ENCODE measurements around the gene CLTC.

The CLTC gene

GRCh38 chr17:59607061-59607460 is 12.6 kb upstream of the CLTC start:
- Histone ChIP-seq H3K27me3 (ENCODE audit: insufficient read depth, low read length, poor library complexity) (no peaks in the 10 kb centered on the region), H2BK5ac (ENCODE audit: low read length) (no peak overlapping the region), H3K4ac (ENCODE audit: low read depth, low read length) (no peak overlapping the region), H3K79me2 (ENCODE audit: control insufficient read depth, insufficient read depth, low read length) (no peaks in the 10 kb centered on the region), H4K8ac (ENCODE audit: low read depth, low read length) (no peak overlapping the region), H3K4me3 (ENCODE audit: low read length) (no peak overlapping the region), H3K79me1 (ENCODE audit: low read length) (no peaks in the 10 kb centered on the region), H2BK15ac (replicated peaks; ENCODE audit: low read depth) (no peak overlapping the region), H3K9ac (ENCODE audit: low read length) (no peak overlapping the region), H3K4me2 (ENCODE audit: low read length) (no peak overlapping the region), H3K18ac (ENCODE audit: low read length) (no peak overlapping the region), H3K36me3 (ENCODE audit: control insufficient read depth, insufficient read depth, low read length) (peaks cover 5% of the 10 kb centered on the region), H2BK120ac (ENCODE audit: low read depth, low read length) (no peak overlapping the region), H3K56ac (ENCODE audit: low read length) (no peak overlapping the region), H3K4me1 (ENCODE audit: control insufficient read depth, low read depth, low read length) (no peaks in the 10 kb centered on the region), H2AK5ac (ENCODE audit: low read length) (no peak overlapping the region), H4K5ac (ENCODE audit: low read length) (no peak overlapping the region), H3K27ac (ENCODE audit: low read depth, low read length) (no peak overlapping the region), H3K23ac (ENCODE audit: low read length) (no peak overlapping the region)
- no peak for DNase-seq
- no CpG with 5 or more reads among the region's 3 CpGs for WGBS (ENCODE audit: extremely low coverage, insufficient coverage, low lambda C conversion rate)

DNA sequence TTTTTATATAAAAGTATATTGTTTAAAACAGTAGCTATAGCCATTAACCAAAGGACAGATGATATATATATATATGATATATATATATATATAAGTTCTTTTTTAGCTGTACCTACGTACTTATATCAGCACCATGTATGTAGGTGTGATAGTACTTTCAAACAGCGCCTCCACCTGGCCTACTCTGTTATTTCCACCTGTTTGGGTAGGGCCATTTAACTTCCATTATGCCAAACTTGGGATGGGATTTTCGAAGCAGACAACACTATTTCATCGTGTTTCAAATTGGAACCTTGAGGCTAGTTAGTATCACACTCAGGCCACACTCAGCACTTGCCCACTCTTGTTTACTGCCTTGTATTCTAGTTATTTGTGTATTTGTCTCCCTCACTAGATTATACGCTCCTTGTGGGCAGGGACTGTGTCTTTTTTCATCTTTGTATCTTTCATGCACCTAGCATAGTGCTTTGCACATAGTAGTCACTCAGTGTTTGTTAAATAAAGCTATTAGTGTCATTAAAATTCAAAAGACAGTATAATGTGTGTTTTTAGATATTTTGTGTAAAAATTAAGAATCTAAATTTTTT is 11.8 kb upstream of the CLTC start:
- WGBS (ENCODE audit: extremely low coverage, insufficient coverage, low lambda C conversion rate), result no CpG with 5 or more reads among the region's 5 CpGs
- no peak overlapping the region for H3K9ac ChIP-seq (ENCODE audit: low read length)
- H2AK5ac ChIP-seq (ENCODE audit: low read length), result no peak overlapping the region
- no peak overlapping the region for H3K4me2 ChIP-seq (ENCODE audit: low read length)
- no peak overlapping the region for H3K23ac ChIP-seq (ENCODE audit: low read length)
- no peaks in the 10 kb centered on the region for H3K27me3 ChIP-seq (ENCODE audit: insufficient read depth, low read length, poor library complexity)
- H3K79me2 ChIP-seq (ENCODE audit: control insufficient read depth, insufficient read depth, low read length), result no peaks in the 10 kb centered on the region
- H3K18ac ChIP-seq (ENCODE audit: low read length), result no peak overlapping the region
- no peak overlapping the region for H4K5ac ChIP-seq (ENCODE audit: low read length)
- no peak overlapping the region for H3K27ac ChIP-seq (ENCODE audit: low read depth, low read length)
- H3K79me1 ChIP-seq (ENCODE audit: low read length), result no peaks in the 10 kb centered on the region
- H3K4me1 ChIP-seq (ENCODE audit: control insufficient read depth, low read depth, low read length), result no peaks in the 10 kb centered on the region
- no peak overlapping the region for H2BK15ac ChIP-seq (replicated peaks; ENCODE audit: low read depth)
- H4K8ac ChIP-seq (ENCODE audit: low read depth, low read length), result no peak overlapping the region
- H2BK120ac ChIP-seq (ENCODE audit: low read depth, low read length), result no peak overlapping the region
- DNase-seq, result peak; percentile 64
- H3K4ac ChIP-seq (ENCODE audit: low read depth, low read length), result no peak overlapping the region
- peaks cover 3% of the 10 kb centered on the region for H3K36me3 ChIP-seq (ENCODE audit: control insufficient read depth, insufficient read depth, low read length)
- no peak overlapping the region for H2BK5ac ChIP-seq (ENCODE audit: low read length)
- no peak overlapping the region for H3K4me3 ChIP-seq (ENCODE audit: low read length)
- no peak overlapping the region for H3K56ac ChIP-seq (ENCODE audit: low read length)

DNA sequence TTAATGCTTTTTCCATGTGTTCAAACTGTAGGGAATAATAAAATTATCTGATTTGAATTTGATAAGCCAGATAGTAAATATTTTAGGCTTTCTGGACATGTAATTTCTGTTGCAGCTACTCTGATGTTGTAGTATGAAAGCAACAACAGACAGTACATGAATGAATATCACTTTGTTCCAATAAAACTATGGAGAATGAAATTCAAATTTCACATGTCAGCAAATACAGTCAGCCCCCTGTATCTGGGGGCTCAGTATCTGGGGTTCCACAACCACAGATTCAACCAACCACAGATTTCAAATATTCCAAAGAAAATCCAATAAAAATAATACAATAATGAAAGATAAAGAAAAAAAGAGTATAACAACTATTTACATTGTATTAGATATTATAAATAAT is 8.2 kb upstream of the CLTC start:
- Histone ChIP-seq H3K18ac (ENCODE audit: low read length) (no peak overlapping the region), H3K27me3 (ENCODE audit: insufficient read depth, low read length, poor library complexity) (no peaks in the 10 kb centered on the region), H3K4me1 (ENCODE audit: control insufficient read depth, low read depth, low read length) (no peaks in the 10 kb centered on the region), H2BK120ac (ENCODE audit: low read depth, low read length) (no peak overlapping the region), H3K56ac (ENCODE audit: low read length) (no peak overlapping the region), H4K5ac (ENCODE audit: low read length) (no peak overlapping the region), H3K23ac (ENCODE audit: low read length) (no peak overlapping the region), H3K79me2 (ENCODE audit: control insufficient read depth, insufficient read depth, low read length) (no peaks in the 10 kb centered on the region), H2AK5ac (ENCODE audit: low read length) (no peak overlapping the region), H3K4me3 (ENCODE audit: low read length) (no peak overlapping the region), H3K79me1 (ENCODE audit: low read length) (no peaks in the 10 kb centered on the region), H3K9ac (ENCODE audit: low read length) (no peak overlapping the region), H3K4me2 (ENCODE audit: low read length) (no peak overlapping the region), H4K8ac (ENCODE audit: low read depth, low read length) (no peak overlapping the region), H3K36me3 (ENCODE audit: control insufficient read depth, insufficient read depth, low read length) (peaks cover 3% of the 10 kb centered on the region), H2BK15ac (replicated peaks; ENCODE audit: low read depth) (no peak overlapping the region), H3K4ac (ENCODE audit: low read depth, low read length) (no peak overlapping the region), H2BK5ac (ENCODE audit: low read length) (no peak overlapping the region), H3K27ac (ENCODE audit: low read depth, low read length) (no peak overlapping the region)
- DNase-seq, result no peak

- Histone ChIP-seq H2BK120ac (ENCODE audit: low read depth, low read length) (no peak overlapping the region), H3K79me2 (ENCODE audit: control insufficient read depth, insufficient read depth, low read length) (peaks cover 15% of the 10 kb centered on the region), H3K79me1 (ENCODE audit: low read length) (no peaks in the 10 kb centered on the region), H4K8ac (ENCODE audit: low read depth, low read length) (peak overlapping the region; percentile 56), H3K27ac (ENCODE audit: low read depth, low read length) (peak overlapping the region; percentile 73), H4K5ac (ENCODE audit: low read length) (no peak overlapping the region), H2AK5ac (ENCODE audit: low read length) (no peak overlapping the region), H3K27me3 (ENCODE audit: insufficient read depth, low read length, poor library complexity) (no peaks in the 10 kb centered on the region), H3K4me3 (ENCODE audit: low read length) (no peak overlapping the region), H3K23ac (ENCODE audit: low read length) (no peak overlapping the region), H3K36me3 (ENCODE audit: control insufficient read depth, insufficient read depth, low read length) (no peaks in the 10 kb centered on the region), H3K56ac (ENCODE audit: low read length) (no peak overlapping the region), H3K9ac (ENCODE audit: low read length) (no peak overlapping the region), H3K18ac (ENCODE audit: low read length) (peak overlapping the region; percentile 28), H3K4me1 (ENCODE audit: control insufficient read depth, low read depth, low read length) (no peaks in the 10 kb centered on the region), H3K4ac (ENCODE audit: low read depth, low read length) (no peak overlapping the region), H2BK5ac (ENCODE audit: low read length) (no peak overlapping the region), H2BK15ac (replicated peaks; ENCODE audit: low read depth) (no peak overlapping the region), H3K4me2 (ENCODE audit: low read length) (no peak overlapping the region)
- DNase-seq, result peak; percentile 39
- no CpG with 5 or more reads among the region's 7 CpGs for WGBS (ENCODE audit: extremely low coverage, insufficient coverage, low lambda C conversion rate)
These were observed 3.3 kb upstream of the CLTC start for GRCh38 chr17:59616253-59616920.

DNA sequence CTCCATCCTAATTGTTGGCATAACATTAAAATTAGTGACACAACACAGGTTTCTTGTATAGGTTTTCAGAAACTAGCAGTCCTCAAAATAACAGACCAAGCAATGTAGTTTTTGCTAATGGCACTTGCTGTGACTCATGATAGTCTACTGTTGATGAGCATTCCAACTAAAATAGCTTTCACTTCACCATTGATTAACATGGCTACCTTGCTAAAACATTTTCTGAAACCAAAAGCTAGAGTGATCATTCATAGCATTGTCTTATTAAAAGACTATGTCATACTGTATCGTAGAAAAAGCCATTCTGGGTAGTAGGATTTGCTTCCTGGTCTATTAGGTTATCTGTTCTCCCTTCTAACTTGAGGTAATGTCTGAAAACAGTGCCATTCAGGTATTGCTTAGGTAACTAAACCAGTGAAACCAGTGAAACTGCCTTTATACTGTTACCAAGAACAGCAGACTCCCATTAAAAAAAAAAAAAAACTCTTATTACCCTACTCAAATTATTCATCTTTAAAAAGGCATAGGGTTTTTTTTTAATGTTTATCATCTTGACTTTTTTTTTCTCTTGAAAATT is 2.5 kb upstream of the CLTC start:
- Histone ChIP-seq H3K79me1 (ENCODE audit: low read length) (no peaks in the 10 kb centered on the region), H3K4ac (ENCODE audit: low read depth, low read length) (no peak overlapping the region), H2BK120ac (ENCODE audit: low read depth, low read length) (no peak overlapping the region), H3K79me2 (ENCODE audit: control insufficient read depth, insufficient read depth, low read length) (peaks cover 22% of the 10 kb centered on the region), H3K18ac (ENCODE audit: low read length) (no peak overlapping the region), H3K4me2 (ENCODE audit: low read length) (no peak overlapping the region), H3K23ac (ENCODE audit: low read length) (no peak overlapping the region), H3K27me3 (ENCODE audit: insufficient read depth, low read length, poor library complexity) (no peaks in the 10 kb centered on the region), H4K5ac (ENCODE audit: low read length) (no peak overlapping the region), H3K4me1 (ENCODE audit: control insufficient read depth, low read depth, low read length) (no peaks in the 10 kb centered on the region), H3K4me3 (ENCODE audit: low read length) (no peak overlapping the region), H4K8ac (ENCODE audit: low read depth, low read length) (no peak overlapping the region), H3K9ac (ENCODE audit: low read length) (no peak overlapping the region), H2BK5ac (ENCODE audit: low read length) (no peak overlapping the region), H2BK15ac (replicated peaks; ENCODE audit: low read depth) (peak overlapping the region; percentile 64), H3K36me3 (ENCODE audit: control insufficient read depth, insufficient read depth, low read length) (no peaks in the 10 kb centered on the region), H2AK5ac (ENCODE audit: low read length) (no peak overlapping the region), H3K56ac (ENCODE audit: low read length) (no peak overlapping the region), H3K27ac (ENCODE audit: low read depth, low read length) (no peak overlapping the region)
- no CpG with 5 or more reads among the region's 1 CpG for WGBS (ENCODE audit: extremely low coverage, insufficient coverage, low lambda C conversion rate)
- DNase-seq, result peak; percentile 49

DNA sequence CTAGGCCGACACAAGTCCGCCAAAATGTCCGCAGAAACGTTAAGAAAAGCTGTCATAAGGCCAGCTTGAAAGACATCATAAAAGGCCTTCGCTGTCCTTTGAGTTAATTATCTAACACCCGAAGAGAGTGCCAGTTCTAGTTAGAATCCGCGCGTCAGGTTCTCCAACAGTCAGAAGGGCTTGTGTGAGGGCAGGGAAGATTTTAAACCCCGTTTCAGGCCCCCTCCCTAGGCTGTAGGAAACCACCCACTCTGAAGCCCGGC is 729 bp upstream of the CLTC start:
- no peaks in the 10 kb centered on the region for H3K36me3 ChIP-seq (ENCODE audit: control insufficient read depth, insufficient read depth, low read length)
- H2AK5ac ChIP-seq (ENCODE audit: low read length), result no peak overlapping the region
- H2BK15ac ChIP-seq (replicated peaks; ENCODE audit: low read depth), result no peak overlapping the region
- H3K79me2 ChIP-seq (ENCODE audit: control insufficient read depth, insufficient read depth, low read length), result peaks cover 39% of the 10 kb centered on the region
- no CpG with 5 or more reads among the region's 11 CpGs for WGBS (ENCODE audit: extremely low coverage, insufficient coverage, low lambda C conversion rate)
- H3K4ac ChIP-seq (ENCODE audit: low read depth, low read length), result peak overlapping the region; percentile 87
- peak overlapping the region; percentile 100 for H3K18ac ChIP-seq (ENCODE audit: low read length)
- H4K8ac ChIP-seq (ENCODE audit: low read depth, low read length), result no peak overlapping the region
- no peak overlapping the region for H2BK120ac ChIP-seq (ENCODE audit: low read depth, low read length)
- no peak for DNase-seq
- H3K27me3 ChIP-seq (ENCODE audit: insufficient read depth, low read length, poor library complexity), result no peaks in the 10 kb centered on the region
- H3K23ac ChIP-seq (ENCODE audit: low read length), result peak overlapping the region; percentile 15
- H3K56ac ChIP-seq (ENCODE audit: low read length), result peak overlapping the region; percentile 100
- H2BK5ac ChIP-seq (ENCODE audit: low read length), result peak overlapping the region; percentile 95
- H4K5ac ChIP-seq (ENCODE audit: low read length), result no peak overlapping the region
- no peaks in the 10 kb centered on the region for H3K4me1 ChIP-seq (ENCODE audit: control insufficient read depth, low read depth, low read length)
- H3K9ac ChIP-seq (ENCODE audit: low read length), result peak overlapping the region; percentile 99
- no peaks in the 10 kb centered on the region for H3K79me1 ChIP-seq (ENCODE audit: low read length)
- H3K4me3 ChIP-seq (ENCODE audit: low read length), result peak overlapping the region; percentile 83
- H3K27ac ChIP-seq (ENCODE audit: low read depth, low read length), result peak overlapping the region; percentile 98
- H3K4me2 ChIP-seq (ENCODE audit: low read length), result peak overlapping the region; percentile 72

Data from mesendoderm (in vitro differentiated cells).